GM12864 (cell line): Measurements from ENCODE around the gene KIAA0930.
A peak's percentile ranks its signal among the peaks of the same experiment; 100 is the strongest.

ENCODE experiments used
- DNase-seq: peaks from one replicate; pipeline ENCODE4 v3.0.0-alpha.2; 2011; ENCODE audit warnings: low read depth
- H3K4me3 ChIP-seq: 2 replicates; pipeline ENCODE4 v1.5.1; 2011; ENCODE audit warnings: mild to moderate bottlenecking, low read depth, low read length, control low read depth
- TF ChIP-seq, protein P1 (sequence below): IDR thresholded peaks from 2 replicates; pipeline ENCODE4 v1.5.1; 2011; ENCODE audit warnings: low read depth, mild to moderate bottlenecking, moderate library complexity, low read length, control low read depth, inconsistent platforms; ENCODE audit errors: missing control alignments

KIAA0930 gene

DNA sequence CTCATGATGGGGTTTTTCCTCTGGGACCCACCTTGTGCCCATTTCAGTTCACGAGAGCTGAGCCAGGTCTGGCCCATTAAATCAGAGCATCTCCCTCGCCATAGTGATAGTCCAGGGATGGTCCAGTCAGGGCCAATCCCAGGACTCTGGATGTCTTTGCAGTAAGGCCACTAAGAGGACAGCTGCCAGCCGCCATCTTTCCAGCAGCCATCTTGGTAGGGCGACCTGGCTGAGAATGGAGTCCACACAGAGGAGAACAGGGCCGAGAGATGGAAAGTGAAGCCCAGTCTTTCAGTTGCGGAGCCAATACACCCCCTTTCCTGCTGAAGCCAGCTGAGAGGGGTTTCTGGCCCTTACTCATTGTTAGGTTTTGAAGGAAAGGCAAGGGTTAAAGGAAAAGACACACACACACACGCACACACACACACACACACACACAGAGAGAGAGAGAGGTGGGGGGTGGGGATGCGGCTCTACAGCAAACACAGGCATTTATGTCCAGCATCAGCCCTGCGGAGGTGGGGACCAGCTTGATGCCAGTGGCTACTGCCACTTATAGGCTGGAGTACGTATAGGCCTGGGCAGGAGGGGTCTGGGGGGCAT is 12.4 kb upstream of the KIAA0930 start:
- DNase-seq: no peak
- H3K4me3 ChIP-seq: no peak overlapping the region
- TF ChIP-seq, protein P1, sequence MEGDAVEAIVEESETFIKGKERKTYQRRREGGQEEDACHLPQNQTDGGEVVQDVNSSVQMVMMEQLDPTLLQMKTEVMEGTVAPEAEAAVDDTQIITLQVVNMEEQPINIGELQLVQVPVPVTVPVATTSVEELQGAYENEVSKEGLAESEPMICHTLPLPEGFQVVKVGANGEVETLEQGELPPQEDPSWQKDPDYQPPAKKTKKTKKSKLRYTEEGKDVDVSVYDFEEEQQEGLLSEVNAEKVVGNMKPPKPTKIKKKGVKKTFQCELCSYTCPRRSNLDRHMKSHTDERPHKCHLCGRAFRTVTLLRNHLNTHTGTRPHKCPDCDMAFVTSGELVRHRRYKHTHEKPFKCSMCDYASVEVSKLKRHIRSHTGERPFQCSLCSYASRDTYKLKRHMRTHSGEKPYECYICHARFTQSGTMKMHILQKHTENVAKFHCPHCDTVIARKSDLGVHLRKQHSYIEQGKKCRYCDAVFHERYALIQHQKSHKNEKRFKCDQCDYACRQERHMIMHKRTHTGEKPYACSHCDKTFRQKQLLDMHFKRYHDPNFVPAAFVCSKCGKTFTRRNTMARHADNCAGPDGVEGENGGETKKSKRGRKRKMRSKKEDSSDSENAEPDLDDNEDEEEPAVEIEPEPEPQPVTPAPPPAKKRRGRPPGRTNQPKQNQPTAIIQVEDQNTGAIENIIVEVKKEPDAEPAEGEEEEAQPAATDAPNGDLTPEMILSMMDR: no peak

DNA sequence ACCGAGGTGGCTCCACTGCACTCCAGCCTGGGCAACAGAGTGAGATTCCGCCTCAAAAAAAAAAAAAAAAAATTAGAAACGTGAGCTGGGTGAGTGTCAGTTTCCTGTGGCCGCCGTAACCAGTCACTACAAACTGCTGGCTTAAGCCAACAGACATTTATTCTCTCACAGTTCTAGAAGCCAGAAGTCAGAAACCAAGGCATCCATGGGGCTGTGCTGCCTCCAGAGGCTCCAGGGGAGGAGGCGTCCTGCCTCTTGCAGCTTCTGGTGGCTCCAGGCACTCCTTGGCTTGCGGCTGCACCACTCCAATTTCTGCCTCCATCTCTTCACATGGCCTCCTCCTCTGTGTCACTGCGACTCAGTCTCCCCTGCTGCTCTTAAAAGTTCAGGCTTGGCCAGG is 11.1 kb upstream of the KIAA0930 start:
- TF ChIP-seq, protein P1: no peak
- H3K4me3 ChIP-seq: no peak overlapping the region
- no peak for DNase-seq

DNA sequence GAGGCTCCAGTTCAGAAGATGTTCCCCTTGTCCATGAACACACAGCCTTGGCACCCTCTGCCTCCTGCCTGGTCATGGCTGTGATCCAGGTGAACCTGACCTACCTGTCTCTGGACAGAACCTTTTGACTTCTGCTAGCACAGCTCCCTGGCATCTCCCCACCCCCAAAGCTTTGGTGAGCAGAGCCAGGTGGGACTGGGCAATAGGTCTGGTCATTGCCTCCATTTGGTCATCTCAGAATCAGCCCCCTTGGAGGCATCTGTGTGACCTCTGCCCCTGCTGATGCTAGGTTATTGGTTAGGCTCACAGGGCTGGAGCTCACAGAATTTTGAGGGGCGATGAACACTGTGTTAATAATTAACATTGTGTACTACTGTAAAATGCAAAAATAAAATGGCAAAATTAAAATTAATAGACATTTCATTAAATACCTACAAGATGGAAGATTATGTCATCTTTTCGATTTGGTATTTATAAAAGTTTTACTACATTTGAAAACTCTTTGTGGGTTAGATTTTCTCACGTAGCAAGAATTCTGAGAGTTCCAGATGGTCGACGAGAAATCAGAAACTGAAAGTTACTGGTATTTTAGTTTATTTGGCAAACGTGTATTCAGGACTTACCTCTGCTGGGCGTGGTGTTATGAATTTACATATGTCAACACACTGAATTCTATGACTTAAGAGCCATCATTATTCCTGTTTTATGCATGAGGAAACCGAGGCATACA is 8.3 kb upstream of the KIAA0930 start:
- TF ChIP-seq, protein P1: no peak
- peak; percentile 71 for DNase-seq
- no peak overlapping the region for H3K4me3 ChIP-seq

DNA sequence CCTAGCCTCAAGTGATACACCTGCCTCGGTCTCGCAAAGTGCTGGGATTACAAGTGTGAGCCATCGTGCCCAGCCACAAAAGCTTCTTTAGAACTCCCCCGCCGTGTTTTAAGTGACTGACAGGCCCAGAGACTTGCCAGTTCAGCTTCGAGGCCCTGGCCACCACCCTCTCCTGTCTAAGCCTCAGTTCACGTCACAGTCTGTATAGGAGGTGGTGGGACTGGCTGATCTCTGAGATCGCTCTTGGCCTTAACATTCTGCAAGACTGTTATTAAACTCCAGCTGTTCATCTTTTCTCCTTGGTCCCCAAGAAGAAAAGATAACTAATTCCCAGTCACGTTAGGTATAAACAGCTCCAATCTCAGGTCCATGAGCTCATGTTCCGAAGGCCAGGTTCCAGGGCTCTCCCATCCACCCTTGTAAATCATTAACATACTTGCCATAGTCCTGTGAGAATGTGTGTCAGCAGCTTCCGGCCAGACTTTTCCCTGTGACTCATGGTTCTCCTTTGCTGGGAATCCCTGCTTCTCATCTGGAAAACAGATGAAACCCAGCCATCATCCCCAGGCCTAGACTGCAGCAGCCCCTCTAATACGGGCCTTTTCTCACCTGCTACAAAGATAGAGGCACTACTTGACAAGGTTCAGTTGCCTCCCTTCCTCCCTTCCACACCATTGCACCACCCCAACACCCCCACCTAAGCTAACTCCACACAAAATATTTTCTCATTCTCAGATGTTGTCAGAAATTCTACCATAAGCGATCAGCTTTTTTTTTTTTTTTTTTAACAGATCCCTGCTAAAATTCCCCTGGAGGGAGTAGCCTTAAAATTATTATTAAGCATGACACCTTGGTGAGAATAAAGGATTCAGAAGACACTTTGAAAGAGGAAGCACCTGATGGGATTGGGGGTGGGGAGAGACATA is 5.6 kb upstream of the KIAA0930 start:
- H3K4me3 ChIP-seq: no peak overlapping the region
- TF ChIP-seq, protein P1: no peak
- DNase-seq: no peak

DNA sequence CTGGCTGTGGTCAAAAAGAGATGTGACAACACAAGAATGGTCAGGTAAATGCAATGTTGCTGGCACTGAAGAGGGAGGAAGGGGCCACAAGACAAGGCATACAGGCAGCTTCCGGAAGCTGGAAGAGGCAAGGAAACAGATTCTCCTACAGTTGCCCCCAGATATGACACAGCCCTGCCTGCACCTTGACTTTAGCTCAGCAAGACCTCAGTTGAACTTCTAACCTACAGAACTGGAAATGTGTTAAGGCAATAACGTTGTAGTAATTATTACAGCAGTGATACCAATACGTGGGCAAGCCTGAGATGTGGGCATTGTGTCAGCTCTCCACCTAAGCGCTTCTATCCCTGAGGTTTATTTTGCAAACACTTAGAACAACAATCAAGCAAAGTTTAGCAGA is 4.2 kb upstream of the KIAA0930 start:
- DNase-seq: no peak
- TF ChIP-seq, protein P1: no peak

DNA sequence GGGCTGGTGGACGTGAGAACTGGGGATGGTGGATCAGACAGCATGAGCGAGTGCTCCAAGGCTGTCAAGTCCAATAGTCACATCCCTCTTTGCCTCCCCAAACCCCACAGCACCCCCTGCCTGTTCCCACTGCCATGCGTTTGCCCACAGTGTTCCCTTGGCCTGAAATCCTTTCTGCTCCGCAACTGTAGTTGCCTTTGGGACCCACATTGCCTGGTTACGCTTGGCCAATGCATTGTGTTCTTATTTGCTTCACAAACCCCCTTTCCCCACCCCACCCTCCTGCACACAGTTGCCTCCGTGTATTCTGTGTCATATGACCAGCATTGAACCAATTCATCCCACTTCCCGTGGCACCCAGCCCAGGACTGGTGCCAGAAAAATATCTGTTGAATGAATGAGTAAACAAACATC is 2.1 kb upstream of the KIAA0930 start:
- no peak for DNase-seq
- no peak overlapping the region for H3K4me3 ChIP-seq
- TF ChIP-seq, protein P1: peak; percentile 13

More for the DNA sequence above, 4.2 kb upstream of the KIAA0930 start:
- H3K4me3 ChIP-seq: no peak overlapping the region
